T-helper 17 cell (primary cell): Measurements from ENCODE around the gene OOSP3. TPM values are rescaled to one million over a fixed set of nuclear protein-coding genes. Genes with fewer than 3 reads are reported as not detected.

Source experiments
- ATAC-seq: fragments of 150-1000 bp; cut with Tn5 transposase; 2 replicates; pipeline ENCODE4 v1.10.0; 2021; ENCODE audit warnings: mild to moderate bottlenecking, moderate library complexity
- DNase-seq, 3 donors: peaks; one replicate each; pipeline versions ENCODE4 v3.0.0 to v3.0.0-alpha.2; 2020 to 2021
- H3K9me3 ChIP-seq: one replicate; pipeline ENCODE4 v1.7.0; 2013; ENCODE audit warnings: low read length, mild to moderate bottlenecking; ENCODE audit not compliant: control insufficient read depth, poor library complexity, severe bottlenecking
- H3K27ac Mint-ChIP-seq: one replicate; pipeline ENCODE4 v1.8.0; 2022; ENCODE audit warnings: mild to moderate bottlenecking, moderate library complexity, mixed read lengths
- H3K27me3 Mint-ChIP-seq: one replicate; pipeline ENCODE4 v1.8.0; 2022; ENCODE audit warnings: mixed read lengths
- H3K36me3 Mint-ChIP-seq: one replicate; pipeline ENCODE4 v1.8.0; 2022; ENCODE audit warnings: low read depth, mixed read lengths
- H3K4me1 Mint-ChIP-seq: one replicate; pipeline ENCODE4 v1.8.0; 2022; ENCODE audit warnings: mild to moderate bottlenecking, mixed read lengths
- H3K4me3 Mint-ChIP-seq: one replicate; pipeline ENCODE4 v1.8.0; 2022; ENCODE audit warnings: mild to moderate bottlenecking, moderate library complexity, mixed read lengths
- total RNA-seq, 4 donors: library from RNA in 2 of 4; stranded (reverse) in 2 of 4; gene quantifications; one replicate each; pipeline ENCODE4 v1.2.3 and lab custom pipeline; 2022 to 2026

OOSP3 gene
- total RNA-seq, 2 donors from 2014 or later: not detected

DNA sequence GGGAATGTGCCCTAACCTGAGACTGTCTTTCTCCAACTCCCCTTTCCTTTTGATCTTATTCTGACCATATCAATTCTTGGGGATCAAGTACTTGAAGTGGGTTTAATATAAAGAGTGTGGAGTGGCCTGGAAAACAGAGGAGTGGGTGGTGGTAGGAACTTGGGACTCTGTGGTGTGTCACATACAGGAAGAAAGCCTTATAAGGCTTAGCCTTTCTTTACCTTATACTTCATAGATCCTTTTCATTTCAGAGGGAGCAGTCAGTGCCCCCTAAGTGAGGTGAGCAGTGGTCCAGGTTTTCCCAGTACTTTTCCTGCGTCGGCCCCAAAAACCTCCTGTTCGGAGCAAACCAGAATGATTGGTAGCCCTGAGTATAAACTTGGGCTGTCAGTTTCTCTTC, 60.1 kb downstream of the OOSP3 start:
- no peak for ATAC-seq
- no peak for DNase-seq
- no peaks in the 10 kb centered on the region for H3K36me3 Mint-ChIP-seq
- no peaks in the 10 kb centered on the region for H3K4me1 Mint-ChIP-seq
- no peak overlapping the region for H3K27ac Mint-ChIP-seq
- peaks cover 20% of the 10 kb centered on the region for H3K27me3 Mint-ChIP-seq
- no peak overlapping the region for H3K4me3 Mint-ChIP-seq
- H3K9me3 ChIP-seq: no peaks in the 10 kb centered on the region

DNA sequence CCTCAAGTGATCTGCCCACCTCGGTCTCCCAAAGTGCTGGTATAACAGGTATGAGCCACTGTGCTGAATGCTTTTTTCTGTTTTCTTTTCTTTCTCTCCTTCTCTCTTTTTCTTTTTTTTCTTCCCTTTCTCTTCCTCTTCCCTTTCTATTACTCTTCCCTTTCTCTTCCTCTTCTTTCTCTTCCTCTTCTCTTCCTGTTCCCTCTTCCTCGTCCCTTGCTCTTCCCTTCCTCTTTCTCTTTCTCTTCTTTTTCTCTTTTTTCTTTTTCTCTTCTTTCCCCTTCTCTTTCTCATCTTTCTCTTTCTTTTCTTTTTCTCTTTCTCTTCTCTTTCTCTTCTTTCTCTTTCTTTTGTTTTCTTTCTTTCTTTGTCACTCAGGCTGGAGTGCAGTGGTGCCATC, 60.9 kb downstream of the OOSP3 start:
- no peak for DNase-seq
- Mint-ChIP-seq H3K4me1 (no peaks in the 10 kb centered on the region), H3K27ac (no peak overlapping the region), H3K27me3 (peaks cover 20% of the 10 kb centered on the region), H3K4me3 (no peak overlapping the region), H3K36me3 (no peaks in the 10 kb centered on the region)
- ATAC-seq: no peak
- no peaks in the 10 kb centered on the region for H3K9me3 ChIP-seq

DNA sequence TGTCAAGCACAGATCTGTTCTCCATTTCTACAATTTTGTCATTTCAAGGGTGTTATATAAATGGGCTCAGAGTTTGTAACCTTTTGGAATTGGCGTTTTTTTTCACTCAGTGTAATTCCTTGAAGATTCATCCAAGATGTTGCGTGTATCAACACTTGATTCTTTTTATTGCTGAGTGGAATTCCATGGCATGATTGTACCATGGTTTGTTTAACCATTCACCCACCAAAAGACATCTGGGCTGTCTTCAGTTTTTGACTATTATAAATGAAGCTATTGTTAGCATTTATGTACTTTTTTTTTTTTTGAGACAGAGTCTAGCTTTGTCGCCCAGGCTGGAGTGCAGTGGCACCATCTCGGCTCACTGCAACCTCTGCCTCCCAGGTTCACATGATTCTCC, 62.5 kb downstream of the OOSP3 start:
- H3K27ac Mint-ChIP-seq: no peak overlapping the region
- DNase-seq (no peak), ATAC-seq (no peak)
- H3K4me3 Mint-ChIP-seq: no peak overlapping the region
- H3K36me3 Mint-ChIP-seq: no peaks in the 10 kb centered on the region
- no peaks in the 10 kb centered on the region for H3K4me1 Mint-ChIP-seq
- H3K27me3 Mint-ChIP-seq: peaks cover 20% of the 10 kb centered on the region
- H3K9me3 ChIP-seq: no peaks in the 10 kb centered on the region

DNA sequence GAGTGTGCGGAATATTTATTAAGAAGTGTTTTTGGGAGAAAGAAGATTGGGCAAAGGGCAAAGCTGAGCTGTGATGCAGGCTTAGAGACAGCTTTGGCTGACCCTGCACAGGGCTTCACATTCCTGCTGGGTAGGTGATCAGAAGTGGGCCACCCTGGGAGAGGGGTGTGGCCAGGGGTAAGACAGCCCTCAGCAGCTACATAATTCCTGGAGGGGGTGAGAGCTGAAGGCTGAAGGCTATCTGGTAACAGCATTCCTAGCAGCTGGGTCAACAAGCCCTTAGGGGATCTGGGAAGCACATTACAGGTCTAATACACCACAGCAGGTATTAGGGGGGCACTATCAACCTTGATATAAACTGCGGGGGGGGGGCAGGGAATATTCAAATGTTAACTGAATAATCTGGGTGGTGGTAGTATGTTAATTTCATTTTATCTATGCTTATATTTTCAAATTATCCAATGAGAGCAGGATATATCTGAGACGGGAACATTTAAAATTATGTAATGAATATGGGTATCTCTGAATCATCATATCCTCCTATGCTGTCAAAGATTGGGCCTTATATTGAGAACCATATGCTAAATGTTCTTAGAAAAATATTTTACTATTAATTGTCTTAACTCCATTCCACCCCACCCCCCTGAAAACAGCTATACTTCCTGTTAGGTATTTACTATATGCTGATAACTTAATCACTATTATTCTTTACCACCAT, 65.6 kb downstream of the OOSP3 start:
- ATAC-seq (no peak), DNase-seq (no peak)
- no peak overlapping the region for H3K4me3 Mint-ChIP-seq
- no peak overlapping the region for H3K27ac Mint-ChIP-seq
- no peaks in the 10 kb centered on the region for H3K9me3 ChIP-seq
- no peaks in the 10 kb centered on the region for H3K4me1 Mint-ChIP-seq
- H3K36me3 Mint-ChIP-seq: no peaks in the 10 kb centered on the region
- peaks cover 22% of the 10 kb centered on the region for H3K27me3 Mint-ChIP-seq

DNA sequence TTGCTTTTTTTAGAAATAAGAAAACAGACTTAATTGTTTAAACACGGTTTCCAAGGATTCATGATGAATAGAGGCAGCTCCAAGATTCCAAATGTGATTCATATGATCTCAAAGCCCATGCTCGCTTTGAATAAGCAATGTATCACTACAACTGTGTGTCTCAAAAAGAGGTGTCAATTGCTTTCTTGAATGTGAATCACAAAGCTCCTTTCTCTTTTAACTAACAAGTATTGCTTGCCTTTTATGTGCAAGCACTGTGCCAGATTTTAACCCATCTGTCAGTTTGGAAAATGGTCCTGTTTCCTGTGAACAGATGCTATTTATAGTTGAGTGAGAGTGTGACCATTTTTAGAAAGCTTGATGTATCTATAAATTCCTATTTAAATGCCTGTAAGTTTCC, 66.1 kb downstream of the OOSP3 start:
- Mint-ChIP-seq H3K4me1 (no peaks in the 10 kb centered on the region), H3K27ac (no peak overlapping the region), H3K27me3 (peaks cover 22% of the 10 kb centered on the region), H3K4me3 (no peak overlapping the region), H3K36me3 (no peaks in the 10 kb centered on the region)
- ATAC-seq: no peak
- H3K9me3 ChIP-seq: no peaks in the 10 kb centered on the region
- no peak for DNase-seq

Other genes with a start within 250 kb of the OOSP3 start
- 10 to 100 TPM; 49.0 to 62.6 TPM for gene PATL1, start 209.7 kb upstream of the OOSP3 start, total RNA-seq
- not detected for gene OR10V1, start 164.9 kb upstream of the OOSP3 start, total RNA-seq
- 1 to 10 TPM; 4.7 to 6.6 TPM for gene STX3, start 123.4 kb upstream of the OOSP3 start, total RNA-seq
- gene MRPL16, start 68.0 kb upstream of the OOSP3 start, total RNA-seq: 10 to 100 TPM; 18.4 to 21.8 TPM
- not detected for gene CBLIF, start 33.3 kb upstream of the OOSP3 start, total RNA-seq
- gene TCN1, start 12.3 kb upstream of the OOSP3 start, total RNA-seq: under 1 TPM in 1 of 2 donors, not detected in 1; 0.55 TPM
- gene OOSP1, start 59.6 kb downstream of the OOSP3 start, total RNA-seq: not detected
- gene OOSP4A, start 85.3 kb downstream of the OOSP3 start, total RNA-seq: not detected
- gene OOSP4B, start 138.4 kb downstream of the OOSP3 start, total RNA-seq: not detected
- not detected for gene OOSP2, start 161.6 kb downstream of the OOSP3 start, total RNA-seq
- gene MS4A3, start 177.9 kb downstream of the OOSP3 start, total RNA-seq: 1 to 10 TPM in 1 of 2 donors, under 1 TPM in 1; 0.39 to 1.2 TPM
- gene MS4A2, start 209.9 kb downstream of the OOSP3 start, total RNA-seq: under 1 TPM in 1 of 2 donors, not detected in 1; 0.60 TPM